K562 (cell line): ENCODE results near the gene PPM1F. TPM values are rescaled to one million over a fixed set of nuclear protein-coding genes. Genes with fewer than 3 reads are reported as not detected.

Experiments
- ATF1 ChIP-seq, 2 experiments: fragments of 450-650 bp in 1 of 2; IDR thresholded peaks; 2 replicates each; pipeline ENCODE4 v1.6.1; 2016; ENCODE audit warnings: missing compliant biosample characterization in 1 of 2, missing genetic modification characterization in 1 of 2
- BRCA1 ChIP-seq, 2 experiments: fragments of 450-650 bp in 1 of 2; sonication (generic) in 1 of 2; formaldehyde crosslinking in 1 of 2; IDR thresholded peaks; 2 replicates each; pipeline versions ENCODE4 v1.5.0 to v1.6.1; 2017 to 2020; ENCODE audit warnings: mild to moderate bottlenecking in 1 of 2, missing genetic modification reagents in 1 of 2
- CBX2 ChIP-seq: fragments of 200-600 bp; sonication (generic); IDR thresholded peaks from one replicate; pipeline ENCODE4 v1.6.1; 2012; ENCODE audit warnings: mild to moderate bottlenecking, low read length, inconsistent platforms; ENCODE audit not compliant: insufficient read depth, poor library complexity, severe bottlenecking
- EP300 ChIP-seq: IDR thresholded peaks from 2 replicates; pipeline ENCODE4 v1.6.1; 2012; ENCODE audit warnings: low read length, improper control_type of control experiment
- GABPA ChIP-seq: fragments of 200-800 bp; sonication (Bioruptor generic); conservative IDR thresholded peaks from 2 replicates; pipeline ENCODE4 v1.6.1; 2016; ENCODE audit warnings: low read depth, missing genetic modification characterization, missing compliant biosample characterization
- ILF3 ChIP-seq: fragments of 450-650 bp; IDR thresholded peaks from 2 replicates; pipeline ENCODE4 v1.6.1; 2018; ENCODE audit warnings: antibody characterized with exemption, mild to moderate bottlenecking, moderate library complexity, borderline replicate concordance
- KHSRP ChIP-seq: fragments of 450-650 bp; IDR thresholded peaks from 2 replicates; pipeline ENCODE4 v1.6.1; 2017
- NR3C1 ChIP-seq: sonication (generic); formaldehyde crosslinking; IDR thresholded peaks from 2 replicates; pipeline ENCODE4 v1.8.1; 2022; ENCODE audit warnings: missing genetic modification reagents
- RBM15 ChIP-seq: fragments of 200-400 bp; formaldehyde crosslinking; IDR thresholded peaks from 2 replicates; pipeline ENCODE4 v1.6.1; 2018; ENCODE audit warnings: mild to moderate bottlenecking, low read length, moderate library complexity; ENCODE audit not compliant: insufficient read depth
- RFX1 ChIP-seq: fragments of 450-650 bp; IDR thresholded peaks from 2 replicates; pipeline ENCODE4 v1.6.1; 2016; ENCODE audit warnings: mild to moderate bottlenecking, moderate library complexity
- RFX5 ChIP-seq: IDR thresholded peaks from 2 replicates; pipeline ENCODE4 v1.6.1; 2011; ENCODE audit warnings: low read depth, mild to moderate bottlenecking, improper control_type of control experiment, low read length
- SIN3A ChIP-seq, 2 experiments: fragments of 150-350 bp in 1 of 2; IDR thresholded peaks; 2 replicates each; pipeline ENCODE4 v1.6.1; 2011 to 2016; ENCODE audit warnings: borderline replicate concordance in 2 of 2, low read depth in 2 of 2, low read length in 2 of 2, mild to moderate bottlenecking in 2 of 2, moderate library complexity in 2 of 2; ENCODE audit not compliant: control insufficient read depth in 1 of 2
- SP2 ChIP-seq: IDR thresholded peaks from 2 replicates; pipeline ENCODE4 v1.6.1; 2011; ENCODE audit warnings: mild to moderate bottlenecking, low read depth, low read length, moderate library complexity; ENCODE audit not compliant: poor library complexity, severe bottlenecking; ENCODE audit errors: extremely low read depth
- TBP ChIP-seq: optimal IDR thresholded peaks from 2 replicates; pipeline ENCODE3; 2011; ENCODE audit warnings: low read depth, low read length, improper control_type of control experiment
- TCF3 ChIP-seq: sonication (generic); formaldehyde crosslinking; IDR thresholded peaks from 2 replicates; pipeline ENCODE4 v1.4.0; 2020; ENCODE audit warnings: mild to moderate bottlenecking, missing genetic modification reagents
- ZC3H8 ChIP-seq: fragments of 450-650 bp; IDR thresholded peaks from 2 replicates; pipeline ENCODE4 v1.6.1; 2017
- ZKSCAN3 ChIP-seq: fragments of 250-450 bp; sonication (Bioruptor Pico); IDR thresholded peaks from 2 replicates; pipeline ENCODE4 v1.4.0; 2020
- ZNF589 ChIP-seq: fragments of 200-800 bp; sonication (Bioruptor generic); IDR thresholded peaks from 2 replicates; pipeline ENCODE4 v1.6.1; 2016; ENCODE audit warnings: low read depth, missing genetic modification characterization, missing compliant biosample characterization
- polyA plus RNA-seq, 8 experiments: library from polyadenylated mRNA; depleted of rRNA in 4 of 8; stranded (reverse) in 5 of 8; unstranded in 3 of 8; fragments of >200 nt; fragmentation: Nextera tagmentation in 2 of 8; fragmentation: Illumina TruSeq in 1 of 8; extraction: Ambion mirVana in 2 of 8; extraction: Trizol in 1 of 8; gene quantifications; 2 replicates each; pipeline versions ENCODE4 v1.2.1 to v1.2.3, GENCODE V29; 2011 to 2014; ENCODE audit warnings: inconsistent platforms in 1 of 8, missing spikeins in 1 of 8
- total RNA-seq, 7 experiments: library from RNA; depleted of rRNA in 6 of 7; stranded (reverse); fragments of >200 nt in 6 of 7; fragmentation: Illumina TruSeq in 2 of 7; extraction: Trizol in 2 of 7; gene quantifications; 2 replicates each; pipeline versions ENCODE4 v1.2.1 to v1.2.3, GENCODE V29; 2011 to 2021; ENCODE audit warnings: low replicate concordance in 1 of 7
- TF ChIP-seq, protein P1 (sequence below): fragments of 150-350 bp; conservative IDR thresholded peaks from 2 replicates; pipeline ENCODE4 v1.6.1; 2014; ENCODE audit warnings: low read length
- TF ChIP-seq, protein P2 (sequence below): sonication (generic); formaldehyde crosslinking; IDR thresholded peaks from 2 replicates; pipeline ENCODE4 v1.8.1; 2022; ENCODE audit warnings: missing genetic modification reagents
- TF ChIP-seq, protein P3 (sequence below): fragments of 250-450 bp; sonication (Bioruptor Pico); IDR thresholded peaks from 2 replicates; pipeline ENCODE4 v1.5.1; 2021; ENCODE audit warnings: mild to moderate bottlenecking

PPM1F gene
- total and polyA plus RNA-seq, 9 of the 15 experiments (the other 6 are each of a cell fraction or from before 2014, with no cell fraction given), result 2.1 to 159 (median 64.0) TPM

DNA sequence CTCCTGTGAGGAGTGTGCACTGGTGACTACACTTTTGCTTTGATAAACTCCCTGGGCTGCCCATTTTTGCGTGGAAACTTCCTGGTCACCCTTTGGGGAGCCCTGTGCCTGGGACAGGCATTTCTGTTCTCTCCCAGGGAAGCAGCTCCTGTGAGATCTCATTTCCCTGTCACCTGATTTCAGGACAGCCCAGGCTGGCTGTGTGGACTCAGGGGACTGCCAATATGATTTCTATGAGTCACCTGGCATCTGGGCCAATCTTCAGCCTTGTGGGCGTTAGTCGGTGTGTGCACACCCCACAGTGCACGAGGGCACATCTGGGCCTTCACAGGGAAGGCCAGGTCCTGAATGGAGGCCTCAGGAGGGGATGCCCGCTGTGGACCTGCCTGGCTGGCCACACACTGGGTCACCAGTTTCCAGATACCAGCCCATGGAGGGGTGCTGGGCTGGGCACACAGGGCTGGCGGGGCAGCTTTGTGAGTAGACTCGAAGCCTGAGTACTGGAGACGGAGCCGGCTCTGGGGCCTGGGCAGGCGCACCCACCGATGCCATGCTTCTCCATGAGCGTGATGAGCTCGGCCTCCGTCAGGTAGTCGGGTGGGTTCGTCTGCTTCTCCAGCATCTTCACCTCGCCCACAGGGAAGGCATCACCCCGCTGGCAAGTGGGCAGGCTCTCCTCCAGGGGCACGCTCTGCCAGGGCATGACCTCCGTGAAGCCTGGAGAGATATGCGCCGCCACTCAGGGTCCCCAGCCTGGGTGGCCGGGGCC is 9.4 kb upstream of the PPM1F start (continued):
- TF ChIP-seq, protein P1, sequence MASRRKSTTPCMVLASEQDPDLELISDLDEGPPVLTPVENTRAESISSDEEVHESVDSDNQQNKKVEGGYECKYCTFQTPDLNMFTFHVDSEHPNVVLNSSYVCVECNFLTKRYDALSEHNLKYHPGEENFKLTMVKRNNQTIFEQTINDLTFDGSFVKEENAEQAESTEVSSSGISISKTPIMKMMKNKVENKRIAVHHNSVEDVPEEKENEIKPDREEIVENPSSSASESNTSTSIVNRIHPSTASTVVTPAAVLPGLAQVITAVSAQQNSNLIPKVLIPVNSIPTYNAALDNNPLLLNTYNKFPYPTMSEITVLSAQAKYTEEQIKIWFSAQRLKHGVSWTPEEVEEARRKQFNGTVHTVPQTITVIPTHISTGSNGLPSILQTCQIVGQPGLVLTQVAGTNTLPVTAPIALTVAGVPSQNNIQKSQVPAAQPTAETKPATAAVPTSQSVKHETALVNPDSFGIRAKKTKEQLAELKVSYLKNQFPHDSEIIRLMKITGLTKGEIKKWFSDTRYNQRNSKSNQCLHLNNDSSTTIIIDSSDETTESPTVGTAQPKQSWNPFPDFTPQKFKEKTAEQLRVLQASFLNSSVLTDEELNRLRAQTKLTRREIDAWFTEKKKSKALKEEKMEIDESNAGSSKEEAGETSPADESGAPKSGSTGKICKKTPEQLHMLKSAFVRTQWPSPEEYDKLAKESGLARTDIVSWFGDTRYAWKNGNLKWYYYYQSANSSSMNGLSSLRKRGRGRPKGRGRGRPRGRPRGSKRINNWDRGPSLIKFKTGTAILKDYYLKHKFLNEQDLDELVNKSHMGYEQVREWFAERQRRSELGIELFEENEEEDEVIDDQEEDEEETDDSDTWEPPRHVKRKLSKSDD, result no peak
- no peak for TF ChIP-seq CBX2
- TF ChIP-seq ILF3, result no peak
- no peak for TF ChIP-seq TBP
- TF ChIP-seq ZNF589, result no peak
- TF ChIP-seq, protein P2, sequence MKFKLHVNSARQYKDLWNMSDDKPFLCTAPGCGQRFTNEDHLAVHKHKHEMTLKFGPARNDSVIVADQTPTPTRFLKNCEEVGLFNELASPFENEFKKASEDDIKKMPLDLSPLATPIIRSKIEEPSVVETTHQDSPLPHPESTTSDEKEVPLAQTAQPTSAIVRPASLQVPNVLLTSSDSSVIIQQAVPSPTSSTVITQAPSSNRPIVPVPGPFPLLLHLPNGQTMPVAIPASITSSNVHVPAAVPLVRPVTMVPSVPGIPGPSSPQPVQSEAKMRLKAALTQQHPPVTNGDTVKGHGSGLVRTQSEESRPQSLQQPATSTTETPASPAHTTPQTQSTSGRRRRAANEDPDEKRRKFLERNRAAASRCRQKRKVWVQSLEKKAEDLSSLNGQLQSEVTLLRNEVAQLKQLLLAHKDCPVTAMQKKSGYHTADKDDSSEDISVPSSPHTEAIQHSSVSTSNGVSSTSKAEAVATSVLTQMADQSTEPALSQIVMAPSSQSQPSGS, result 0 out of 2 replicates have a peak, but pooled peaks have one; percentile 2
- TF ChIP-seq ATF1 (CRISPR knock-in tag; IDR thresholded peaks at IDR 0.05), result no peak
- no peak for TF ChIP-seq ATF1 (tag; IDR thresholded peaks at IDR 0.05)
- no peak for TF ChIP-seq SIN3A (IDR thresholded peaks at IDR 0.05; ENCODE audit: borderline replicate concordance in 2 of 2, control insufficient read depth in 1 of 2, low read depth in 2 of 2, low read length in 2 of 2)
- no peak for TF ChIP-seq RBM15
- TF ChIP-seq KHSRP, result no peak
- TF ChIP-seq BRCA1 (IDR thresholded peaks at IDR 0.05), result no peak
- 0 out of 2 replicates have a peak, but pooled peaks have one; percentile 55 for TF ChIP-seq BRCA1 (CRISPR knock-in tag; IDR thresholded peaks at IDR 0.05)
- TF ChIP-seq GABPA (tag), result no peak
- no peak for TF ChIP-seq TCF3 (CRISPR knock-in tag)
- TF ChIP-seq SP2, result no peak
- no peak for TF ChIP-seq RFX5
- TF ChIP-seq EP300, result no peak
- TF ChIP-seq NR3C1, result no peak
- TF ChIP-seq, protein P3, sequence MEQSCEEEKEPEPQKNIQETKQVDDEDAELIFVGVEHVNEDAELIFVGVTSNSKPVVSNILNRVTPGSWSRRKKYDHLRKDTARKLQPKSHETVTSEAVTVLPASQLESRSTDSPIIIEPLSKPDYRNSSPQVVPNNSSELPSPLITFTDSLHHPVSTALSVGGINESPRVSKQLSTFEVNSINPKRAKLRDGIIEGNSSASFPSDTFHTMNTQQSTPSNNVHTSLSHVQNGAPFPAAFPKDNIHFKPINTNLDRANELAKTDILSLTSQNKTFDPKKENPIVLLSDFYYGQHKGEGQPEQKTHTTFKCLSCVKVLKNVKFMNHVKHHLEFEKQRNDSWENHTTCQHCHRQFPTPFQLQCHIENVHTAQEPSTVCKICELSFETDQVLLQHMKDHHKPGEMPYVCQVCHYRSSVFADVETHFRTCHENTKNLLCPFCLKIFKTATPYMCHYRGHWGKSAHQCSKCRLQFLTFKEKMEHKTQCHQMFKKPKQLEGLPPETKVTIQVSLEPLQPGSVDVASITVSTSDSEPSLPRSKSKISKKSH, result no peak
- no peak for TF ChIP-seq ZC3H8
- no peak for TF ChIP-seq RFX1
- no peak for TF ChIP-seq ZKSCAN3 (CRISPR knock-in tag)
